T47D (cell line): ENCODE data around the gene STAG2.
"Not testable (repeated sequence)": the region's sequence is repeated elsewhere in the genome, so short reads cannot be mapped to it uniquely, and the experiment has no call there.

ENCODE experiments used
- DNase-seq, 2 experiments: peaks; one replicate each; pipeline versions ENCODE4 v3.0.0 to v3.0.0-alpha.2; 2011 to 2012; ENCODE audit warnings: low read depth in 1 of 2, low spot score in 1 of 2
- JUND ChIP-seq: IDR thresholded peaks from 2 replicates; pipeline ENCODE4 v1.6.1; 2012; ENCODE audit warnings: low read depth
- in situ Hi-C: cut with HindIII; loops from 2 replicates; pipeline ENCODE4 v1.10.0; 2016; ENCODE audit warnings: low sequenced_read_pairs, low pct_unique_long_range_greater_than_20kb

The STAG2 gene

DNA sequence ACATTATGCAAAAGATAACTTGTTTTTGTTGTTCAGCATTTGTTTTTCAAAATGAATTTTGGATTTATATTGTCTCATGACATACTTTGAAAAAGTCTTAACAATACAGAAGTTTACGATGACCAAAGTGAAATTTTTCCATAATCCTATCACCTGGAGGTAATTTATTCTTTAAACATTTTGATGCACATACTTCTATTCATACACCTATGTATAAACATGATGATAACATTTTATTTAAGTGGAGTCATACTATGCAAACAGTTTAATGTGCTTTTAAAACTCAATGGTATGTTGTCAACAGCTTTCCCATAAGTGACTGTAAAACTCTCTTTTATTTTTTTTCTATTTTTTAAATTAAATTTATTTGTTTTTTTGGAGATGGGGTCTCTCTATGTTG is 65.0 kb downstream of the STAG2 start:
- in situ Hi-C loops: no loop called here
- peak in 1 of 2 experiments; percentile 4 for DNase-seq
- no peak for TF ChIP-seq JUND

DNA sequence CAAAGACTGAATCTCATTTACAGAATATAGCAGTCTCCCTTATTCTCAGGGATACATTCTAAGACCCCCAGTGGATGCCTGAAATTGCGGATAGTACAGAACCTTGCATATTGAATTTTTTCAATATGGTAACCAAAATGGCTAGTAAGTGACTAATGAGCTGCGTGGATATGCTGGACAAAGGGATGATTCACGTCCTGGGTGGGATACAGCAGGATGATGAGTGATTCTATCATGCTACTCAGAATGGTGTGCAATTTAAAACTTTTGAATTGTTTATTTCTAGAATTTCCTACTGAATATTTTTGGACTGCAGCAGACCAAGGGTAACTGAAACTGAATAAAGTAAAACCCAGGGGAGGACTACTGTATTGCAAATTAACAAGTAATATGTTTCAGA is 66.7 kb downstream of the STAG2 start:
- DNase-seq: no peak
- in situ Hi-C loops: no loop called here
- no peak for TF ChIP-seq JUND

DNA sequence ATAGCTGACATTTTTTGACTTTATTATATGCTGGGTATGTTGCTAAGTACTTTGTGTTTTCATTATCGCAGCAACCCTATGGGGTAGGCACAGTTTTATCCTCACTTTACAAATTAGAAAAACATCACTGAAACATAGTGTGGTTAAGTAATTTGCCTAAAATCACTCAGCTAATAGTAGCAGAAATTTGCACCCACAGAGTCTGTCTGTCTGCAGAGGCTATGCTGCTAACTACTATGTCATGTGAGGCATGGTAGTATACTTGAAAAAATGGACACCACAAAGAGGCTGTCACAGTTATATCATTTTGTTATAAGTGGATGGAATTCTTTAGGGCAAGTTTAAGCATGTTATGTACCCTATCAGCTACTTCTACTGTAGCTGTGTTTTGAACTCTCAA is 69.0 kb downstream of the STAG2 start:
- no peak for DNase-seq
- in situ Hi-C loops: no loop called here
- TF ChIP-seq JUND: no peak

DNA sequence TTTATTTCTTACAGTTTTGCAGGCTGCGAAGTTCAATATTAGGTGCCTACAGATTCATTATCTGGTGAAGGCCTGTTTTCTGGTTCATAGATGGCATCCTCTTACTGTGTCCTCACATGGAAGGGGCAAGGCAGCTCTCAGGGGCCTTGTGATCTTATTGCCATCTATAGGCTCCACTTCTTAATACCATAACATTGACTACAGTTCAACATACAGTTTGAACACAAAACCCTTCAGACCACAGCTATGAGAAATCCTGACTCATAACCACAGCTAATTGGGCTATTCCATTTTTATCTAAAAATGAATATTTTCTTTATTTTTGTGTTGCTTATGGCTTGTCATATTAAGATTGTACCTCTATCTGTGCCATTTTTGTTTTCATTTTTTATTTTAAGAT is 72.3 kb downstream of the STAG2 start:
- no peak for DNase-seq
- in situ Hi-C loops: no loop called here
- TF ChIP-seq JUND: no peak

DNA sequence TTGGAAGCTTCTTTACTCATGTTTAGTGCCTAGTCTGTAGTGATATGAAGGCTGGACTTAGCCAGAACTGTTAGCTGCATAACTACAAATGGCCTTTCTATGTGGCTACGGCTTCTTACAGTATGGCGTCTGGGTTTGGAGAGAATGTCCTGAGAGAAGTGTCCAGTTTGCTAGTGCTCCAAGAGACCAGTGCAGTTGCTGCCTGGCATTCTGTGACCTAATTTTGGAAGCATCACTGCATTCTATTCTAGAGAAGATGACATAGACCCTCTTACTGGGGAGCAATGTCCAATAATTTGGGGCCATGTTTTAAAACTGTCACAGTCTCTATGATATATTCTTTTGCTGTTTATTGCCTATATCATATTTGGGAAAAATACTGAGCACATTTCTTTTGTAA is 74.2 kb downstream of the STAG2 start:
- no peak for TF ChIP-seq JUND
- no peak for DNase-seq
- in situ Hi-C loops: no loop called here

DNA sequence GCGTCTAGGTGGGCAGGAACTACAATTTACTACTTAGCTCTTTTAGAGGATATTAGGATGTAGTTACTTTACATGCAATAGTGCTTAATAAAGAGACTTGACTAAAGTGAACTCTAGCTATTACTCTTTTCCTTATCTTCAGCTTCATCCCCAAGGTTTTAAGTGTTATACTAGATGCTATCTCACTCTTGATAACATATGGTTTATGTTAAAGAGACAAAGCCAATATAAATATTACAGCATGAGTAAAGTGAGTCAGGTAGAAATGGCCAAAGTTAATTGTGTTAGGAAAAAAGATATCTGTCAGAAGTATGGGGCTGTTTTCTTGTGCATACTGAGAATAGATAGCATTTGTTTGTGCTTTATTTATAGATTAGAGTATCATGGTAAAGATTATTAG is 80.5 kb downstream of the STAG2 start:
- in situ Hi-C loops: no loop called here
- no peak for DNase-seq
- no peak for TF ChIP-seq JUND

DNA sequence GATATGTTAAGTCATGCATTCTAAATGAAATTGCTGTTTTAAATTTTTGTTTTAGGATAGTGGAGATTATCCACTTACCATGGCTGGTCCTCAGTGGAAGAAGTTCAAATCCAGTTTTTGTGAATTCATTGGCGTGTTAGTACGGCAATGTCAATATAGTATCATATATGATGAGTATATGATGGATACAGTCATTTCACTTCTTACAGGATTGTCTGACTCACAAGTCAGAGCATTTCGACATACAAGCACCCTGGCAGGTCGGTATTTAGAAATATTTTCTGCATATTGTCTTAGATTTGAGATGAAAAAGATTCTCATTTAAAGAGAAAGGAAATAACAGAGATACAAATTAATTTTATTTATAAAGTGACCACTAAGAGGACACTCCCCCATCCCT is 83.6 kb downstream of the STAG2 start:
- no peak for TF ChIP-seq JUND
- in situ Hi-C loops: no loop called here
- DNase-seq: no peak

DNA sequence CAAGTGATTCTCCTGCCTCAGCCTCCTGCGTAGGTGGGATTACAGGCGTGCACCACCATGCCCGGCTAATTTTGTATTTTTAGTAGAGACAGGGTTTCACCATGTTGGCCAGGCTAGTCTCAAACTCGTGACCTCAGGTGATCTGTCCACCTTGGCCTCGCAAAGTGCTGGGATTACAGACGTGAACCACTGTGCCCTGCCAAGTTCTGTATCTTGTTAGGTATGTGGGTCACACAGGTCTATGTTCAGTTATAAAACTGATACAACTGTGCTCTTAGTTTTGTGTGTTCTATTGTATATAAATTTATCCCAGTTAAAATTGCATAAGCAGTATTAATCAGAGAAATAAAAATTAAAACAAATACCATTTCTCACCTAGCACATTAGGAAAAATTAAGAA is 122.9 kb downstream of the STAG2 start:
- DNase-seq, in situ Hi-C loops: not testable (repeated sequence)

DNA sequence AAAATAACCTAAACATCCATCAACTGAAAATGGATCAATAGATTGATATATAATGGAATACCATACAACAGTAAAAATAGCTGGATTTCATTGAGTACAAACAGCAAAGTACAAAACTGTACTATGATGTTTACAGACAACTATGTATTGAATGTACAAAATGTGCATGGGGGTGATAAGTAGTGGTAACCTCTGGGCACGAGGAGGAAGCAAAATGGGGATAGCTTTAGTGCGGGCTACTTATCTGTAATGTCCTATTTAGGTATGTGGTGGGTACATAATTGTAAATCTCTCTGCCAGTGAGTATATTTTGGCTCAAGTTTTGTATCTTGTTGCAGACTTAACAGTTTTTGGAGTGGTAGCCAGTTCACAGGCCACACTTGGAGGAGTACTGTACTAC is 123.6 kb downstream of the STAG2 start:
- in situ Hi-C loops: no loop called here
- no peak for DNase-seq
- TF ChIP-seq JUND: no peak

DNA sequence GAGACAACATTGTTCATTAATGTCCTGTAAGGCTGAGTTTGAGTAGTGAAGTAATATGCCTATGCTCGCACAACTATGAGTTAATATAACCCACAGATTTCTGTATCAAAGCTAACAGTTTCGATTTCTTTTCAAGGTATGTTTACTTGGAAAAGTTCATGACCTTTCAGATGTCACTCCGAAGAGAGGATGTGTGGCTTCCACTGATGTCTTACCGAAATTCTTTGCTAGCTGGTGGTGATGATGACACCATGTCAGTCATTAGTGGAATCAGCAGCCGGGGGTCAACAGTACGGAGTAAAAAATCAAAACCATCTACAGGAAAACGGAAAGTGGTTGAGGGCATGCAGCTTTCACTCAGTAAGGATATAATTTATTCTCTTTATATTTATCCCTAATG is 124.9 kb downstream of the STAG2 start:
- in situ Hi-C loops: no loop called here
- TF ChIP-seq JUND: no peak
- no peak for DNase-seq

DNA sequence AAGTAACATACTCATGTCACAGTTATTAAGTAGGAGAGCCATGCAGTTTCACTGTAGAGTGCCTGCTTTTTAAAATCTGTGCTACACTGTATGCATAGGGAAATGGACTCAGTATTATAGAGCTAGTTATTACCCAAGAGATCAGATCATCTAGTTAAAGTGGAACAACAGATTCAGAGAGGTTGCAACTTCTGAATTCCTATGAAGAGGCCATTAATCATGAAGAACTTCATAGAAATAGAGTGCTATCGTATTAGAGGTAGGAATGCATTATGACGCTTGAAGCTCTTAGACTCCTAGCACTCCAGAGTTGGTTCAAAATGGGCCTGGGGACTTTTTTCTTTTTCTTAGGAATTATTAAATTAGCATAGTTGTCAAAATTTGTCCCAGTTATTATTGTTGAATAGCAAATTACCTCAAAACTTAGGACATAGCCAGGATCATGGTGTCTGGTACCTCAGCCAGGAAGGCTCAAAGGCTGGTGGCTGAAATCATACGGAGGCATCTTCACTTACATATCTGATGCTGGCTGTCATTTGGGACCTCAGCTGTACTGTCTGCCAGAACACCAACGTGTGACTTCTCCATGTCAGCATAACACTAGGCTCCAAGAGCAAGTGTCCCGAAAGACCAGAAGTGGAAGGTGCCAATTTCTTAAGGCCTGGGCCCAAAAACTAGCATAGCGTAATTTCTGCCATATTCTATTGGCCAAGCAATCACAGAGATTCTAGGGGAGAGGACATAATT is 125.7 kb downstream of the STAG2 start:
- TF ChIP-seq JUND: no peak

DNA sequence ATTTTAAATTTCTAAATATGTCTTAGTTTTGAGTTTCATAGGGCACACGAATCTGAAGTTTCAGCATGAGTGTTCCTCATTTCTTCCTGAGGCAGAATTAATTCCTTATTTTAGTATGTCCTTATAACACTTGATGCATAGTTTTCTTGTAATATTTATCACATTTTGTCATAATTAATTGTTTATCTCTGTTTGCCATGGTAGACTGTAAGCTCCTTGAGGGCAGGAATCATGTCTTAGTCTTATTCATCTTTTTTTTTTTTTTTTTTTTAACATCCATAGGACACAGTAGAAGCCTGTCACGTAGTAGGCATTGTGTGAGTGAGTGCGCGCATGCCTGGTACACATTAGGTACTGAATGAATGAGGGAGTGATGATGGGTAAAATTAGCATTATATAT is 131.7 kb downstream of the STAG2 start:
- in situ Hi-C loops: no loop called here
- no peak for DNase-seq

More for the DNA sequence above, 125.7 kb downstream of the STAG2 start:
- no peak for DNase-seq
- in situ Hi-C loops: no loop called here

DNA sequence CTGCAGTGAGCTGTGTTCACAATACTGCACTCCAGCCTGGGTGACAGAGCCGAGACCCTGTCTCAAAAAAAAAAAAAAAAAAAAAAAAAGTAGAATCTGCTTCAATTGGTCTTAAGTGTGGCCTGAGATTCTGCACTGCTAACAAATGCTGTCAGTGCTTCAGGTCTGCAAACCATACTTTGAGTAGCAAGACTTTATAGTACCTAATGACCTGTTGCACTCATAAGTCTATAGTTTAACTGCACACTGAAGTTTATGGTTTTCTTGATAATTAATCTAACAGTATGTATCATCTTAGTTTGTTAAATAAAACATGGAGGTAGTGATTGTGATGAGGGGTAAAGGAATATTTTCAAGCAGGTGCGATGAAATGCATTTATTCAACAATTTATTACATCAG is 135.6 kb downstream of the STAG2 start:
- no peak for TF ChIP-seq JUND
- no peak for DNase-seq
- in situ Hi-C loops: no loop called here

More for the DNA sequence above, 131.7 kb downstream of the STAG2 start:
- no peak for TF ChIP-seq JUND

DNA sequence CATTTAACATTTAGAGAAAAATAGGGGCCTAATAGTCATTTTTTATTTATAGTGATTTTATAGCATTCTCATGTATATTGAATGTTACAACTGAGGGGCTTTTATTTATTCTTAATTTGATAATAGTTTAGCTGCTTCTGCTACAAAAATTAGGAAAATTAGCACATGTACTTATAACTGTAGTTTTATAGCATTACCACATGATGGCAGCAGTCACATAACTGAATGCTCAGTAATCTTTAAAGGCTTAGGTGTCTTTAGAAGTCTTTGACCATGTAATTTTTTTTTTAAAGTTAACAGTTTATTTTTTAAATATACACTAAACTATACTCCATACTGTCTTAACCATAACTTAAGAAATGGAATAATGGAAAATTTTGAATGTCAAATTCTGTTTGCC is 136.6 kb downstream of the STAG2 start:
- TF ChIP-seq JUND: no peak
- in situ Hi-C loops: no loop called here
- peak in 1 of 2 experiments; percentile 14 for DNase-seq

DNA sequence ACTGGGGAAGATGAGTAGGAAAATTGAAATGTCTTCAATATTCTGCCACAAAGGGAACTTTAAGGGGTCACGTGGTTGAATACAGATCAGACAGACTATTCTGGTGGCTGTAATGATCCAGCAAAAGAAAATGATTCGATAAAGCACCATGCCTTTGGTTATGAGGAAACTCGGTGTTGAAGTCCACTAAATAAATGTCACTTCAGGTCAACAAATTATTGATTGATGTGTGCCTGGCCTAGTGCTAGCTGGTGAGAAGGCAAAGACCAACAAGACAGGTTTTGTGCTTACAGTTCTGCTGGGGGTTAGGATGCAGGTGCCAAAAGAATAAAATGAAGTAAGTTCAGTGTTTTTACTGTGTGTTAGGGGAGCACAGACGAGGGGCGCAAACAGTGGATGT is 142.5 kb downstream of the STAG2 start:
- DNase-seq: no peak
- no peak for TF ChIP-seq JUND
- in situ Hi-C loops: no loop called here

DNA sequence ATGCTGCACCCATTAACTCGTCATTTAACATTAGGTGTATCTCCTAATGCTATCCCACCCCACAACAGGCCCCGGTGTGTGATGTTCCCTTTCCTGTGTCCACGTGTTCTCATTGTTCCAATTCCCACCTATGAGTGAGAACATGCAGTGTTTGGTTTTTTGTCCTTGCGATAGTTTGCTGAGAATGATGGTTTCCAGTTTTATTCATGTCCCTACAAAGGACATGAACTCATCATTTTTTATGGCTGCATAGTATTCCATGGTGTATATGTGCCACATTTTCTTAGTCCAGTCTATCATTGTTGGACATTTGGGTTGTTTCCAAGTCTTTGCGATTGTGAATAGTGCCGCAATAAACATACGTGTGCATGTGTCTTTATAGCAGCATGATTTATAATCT is 143.0 kb downstream of the STAG2 start:
- in situ Hi-C loops, DNase-seq: not testable (repeated sequence)
